ENCODE data around the gene PPFIBP1.

DNA sequence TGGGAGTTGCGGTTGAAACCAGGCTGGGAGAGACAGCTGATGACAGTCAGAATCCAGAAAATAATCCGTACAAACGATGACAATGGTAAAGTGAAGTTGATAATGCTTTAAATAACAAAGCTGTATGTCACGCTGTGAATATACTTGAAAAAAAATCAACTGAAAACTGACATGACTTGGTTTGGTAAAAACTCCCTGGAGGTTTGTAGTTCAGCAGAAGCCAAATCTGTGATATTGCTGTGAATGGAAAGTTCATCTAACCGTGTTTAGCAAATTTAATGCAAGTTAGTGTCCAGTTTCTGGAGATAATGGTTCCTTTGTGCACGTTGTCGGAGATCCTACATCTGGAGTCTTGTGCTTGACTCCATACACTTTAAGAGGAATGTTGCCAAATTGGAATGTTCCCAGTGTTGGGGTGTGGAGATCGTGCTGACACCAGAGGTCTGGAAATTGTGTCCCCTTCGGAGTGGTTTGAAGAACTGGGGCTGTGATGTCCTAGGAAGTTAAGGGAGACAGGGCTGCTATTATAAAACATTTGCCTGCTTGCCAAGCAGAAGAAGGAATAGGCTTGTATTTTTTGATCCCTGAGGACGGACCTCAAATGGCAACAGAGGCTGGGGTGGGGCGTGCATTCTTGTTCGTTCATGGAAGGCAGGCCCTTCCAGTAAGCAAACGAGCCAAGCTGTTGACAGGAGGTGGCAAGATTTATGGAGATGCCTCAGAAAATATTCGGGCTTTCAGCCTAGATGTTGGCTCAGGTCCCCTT lies 30.6 kb downstream of the PPFIBP1 start:
- TF ChIP-seq, protein P1, sequence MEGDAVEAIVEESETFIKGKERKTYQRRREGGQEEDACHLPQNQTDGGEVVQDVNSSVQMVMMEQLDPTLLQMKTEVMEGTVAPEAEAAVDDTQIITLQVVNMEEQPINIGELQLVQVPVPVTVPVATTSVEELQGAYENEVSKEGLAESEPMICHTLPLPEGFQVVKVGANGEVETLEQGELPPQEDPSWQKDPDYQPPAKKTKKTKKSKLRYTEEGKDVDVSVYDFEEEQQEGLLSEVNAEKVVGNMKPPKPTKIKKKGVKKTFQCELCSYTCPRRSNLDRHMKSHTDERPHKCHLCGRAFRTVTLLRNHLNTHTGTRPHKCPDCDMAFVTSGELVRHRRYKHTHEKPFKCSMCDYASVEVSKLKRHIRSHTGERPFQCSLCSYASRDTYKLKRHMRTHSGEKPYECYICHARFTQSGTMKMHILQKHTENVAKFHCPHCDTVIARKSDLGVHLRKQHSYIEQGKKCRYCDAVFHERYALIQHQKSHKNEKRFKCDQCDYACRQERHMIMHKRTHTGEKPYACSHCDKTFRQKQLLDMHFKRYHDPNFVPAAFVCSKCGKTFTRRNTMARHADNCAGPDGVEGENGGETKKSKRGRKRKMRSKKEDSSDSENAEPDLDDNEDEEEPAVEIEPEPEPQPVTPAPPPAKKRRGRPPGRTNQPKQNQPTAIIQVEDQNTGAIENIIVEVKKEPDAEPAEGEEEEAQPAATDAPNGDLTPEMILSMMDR (IDR thresholded peaks at IDR 0.05; ENCODE audit: low read length) = no peak
- no peak for TF ChIP-seq EZH2phosphoT487 (IDR thresholded peaks at IDR 0.05; ENCODE audit: low read length)
- no peak for TF ChIP-seq EZH2 (optimal IDR thresholded peaks at IDR 0.05; ENCODE audit: low read depth, low read length)

Data from MM.1S (cell line).